ENCODE data around the gene ZNF865. TPM values are rescaled to one million over a fixed set of nuclear protein-coding genes. Genes with fewer than 3 reads are reported as not detected.

ZNF865 gene
- total and polyA plus RNA-seq, 2 of the 4 experiments (the other 2 are of a cell fraction), result under 0.01 to 4.6 TPM

GRCh38 chr19:55623130-55623529 is 17.7 kb downstream of the ZNF865 start:
- no peak overlapping the region for H3K4me2 ChIP-seq (ENCODE audit: low read depth, low read length)
- no peak overlapping the region for H4K91ac ChIP-seq (ENCODE audit: insufficient read depth, low read depth, low read length)
- 100% methylated on average over 6 of the region's 7 CpGs; no CpG with 5 or more reads in 1 of the 2 experiments for WGBS, 2 experiments (ENCODE audit: extremely low coverage in 2 of 2, insufficient read length in 1 of 2)
- H2BK120ac ChIP-seq (ENCODE audit: low read depth, low read length), result no peak overlapping the region
- ChIA-PET POLR2A (ENCODE audit: unreplicated experiment) (no interaction called here), CTCF (interaction anchor here (2.0 kb wide), 1 partner anchor 17 kb away, joined by 6 read pairs; no protein-coding TSS in a partner anchor)
- H3K4ac ChIP-seq (ENCODE audit: low read depth, low read length), result no peak overlapping the region
- H2AK9ac ChIP-seq (replicated peaks; ENCODE audit: low read depth, low read length, poor library complexity), result no peak overlapping the region
- DNase-seq (no peak), ATAC-seq (ENCODE audit: low read depth) (no peak)
- H3K36me3 ChIP-seq (ENCODE audit: control insufficient read depth, insufficient read depth, low read length), result peaks cover 13% of the 10 kb centered on the region; the same call in 1 of the 2 replicates
- H2BK20ac ChIP-seq (ENCODE audit: low read depth, low read length), result no peak overlapping the region
- no peaks in the 10 kb centered on the region for H3K9me3 ChIP-seq (ENCODE audit: control insufficient read depth, insufficient read depth, low read length)
- H4K8ac ChIP-seq (ENCODE audit: low read depth in 2 of 2, low read length in 2 of 2), result no peak overlapping the region
- H2BK5ac ChIP-seq (ENCODE audit: low read depth, low read length, poor library complexity, severe bottlenecking), result no peak overlapping the region
- no TSS peak for BruUV-seq (replicated peaks)
- H3K14ac ChIP-seq (replicated peaks; ENCODE audit: low read depth, low read length), result no peak overlapping the region
- no peak overlapping the region for H2AK5ac ChIP-seq (ENCODE audit: low read depth, low read length)
- intact Hi-C loops (cut with micrococcal nuclease), result no loop called here
- no peak overlapping the region for H4K5ac ChIP-seq (ENCODE audit: low read depth, low read length)
- no peak overlapping the region for H3K23ac ChIP-seq (ENCODE audit: low read depth, low read length)
- no peak overlapping the region for H3K18ac ChIP-seq (ENCODE audit: low read depth, low read length)
- peaks cover 15% of the 10 kb centered on the region; the same call in 1 of the 2 replicates for H3K9me1 ChIP-seq (ENCODE audit: insufficient read depth, low read length)
- no peak for TF ChIP-seq FOS (IDR thresholded peaks at IDR 0.05; ENCODE audit: low read depth, low read length)
- no peak for TF ChIP-seq RAD21 (IDR thresholded peaks at IDR 0.05; ENCODE audit: low read length)
- TF ChIP-seq MAZ (IDR thresholded peaks at IDR 0.05; ENCODE audit: borderline replicate concordance, low read depth, low read length), result no peak
- TF ChIP-seq BHLHE40 (IDR thresholded peaks at IDR 0.05; ENCODE audit: low read depth, low read length), result no peak
- TF ChIP-seq POLR2A (IDR thresholded peaks at IDR 0.05; ENCODE audit: low read depth, low read length), result no peak
- no peak for TF ChIP-seq NFE2L2 (IDR thresholded peaks at IDR 0.05; ENCODE audit: low read depth, low read length)
- TF ChIP-seq ELK1 (IDR thresholded peaks at IDR 0.05; ENCODE audit: borderline replicate concordance, low read depth, low read length), result no peak
- no peak for TF ChIP-seq SMC3 (IDR thresholded peaks at IDR 0.05; ENCODE audit: low read depth, low read length)
- TF ChIP-seq MAFK (IDR thresholded peaks at IDR 0.05; ENCODE audit: low read depth, low read length), result no peak
- TF ChIP-seq CEBPB (IDR thresholded peaks at IDR 0.05; ENCODE audit: low read depth, low read length), result no peak
- no peak overlapping the region for H2AFZ ChIP-seq (replicated peaks; ENCODE audit: low read length, poor library complexity)
- in situ Hi-C loops (cut with MboI; ENCODE audit: low sequenced_read_pairs), result no loop called here
- peaks cover 11% of the 10 kb centered on the region; the same call in 1 of the 2 replicates for H4K20me1 ChIP-seq (ENCODE audit: insufficient read depth, low read length)
- no peak overlapping the region for H3K4me3 ChIP-seq (ENCODE audit: insufficient read depth, low read depth, low read length)
- H3K79me1 ChIP-seq (ENCODE audit: low read depth in 1 of 2, low read length in 2 of 2), result peaks cover 11 to 41% of the 10 kb centered on the region in 2 experiments
- no peak overlapping the region for H3K56ac ChIP-seq (ENCODE audit: extremely low read depth, insufficient read depth, low read length)
- no peak overlapping the region for H2BK15ac ChIP-seq (ENCODE audit: low read depth, low read length)
- no peak overlapping the region for H3K9ac ChIP-seq (ENCODE audit: low read depth, low read length)
- dilution Hi-C loops (cut with HindIII; ENCODE audit: low sequenced_read_pairs, unreplicated experiment), result no loop called here
- H3K27ac ChIP-seq (ENCODE audit: insufficient read depth, low read length), result no peak overlapping the region
- H3K27me3 ChIP-seq (ENCODE audit: control insufficient read depth, insufficient read depth, low read length), result no peaks in the 10 kb centered on the region
- H3K4me1 ChIP-seq (ENCODE audit: control insufficient read depth, insufficient read depth, low read length), result peaks cover 13% of the 10 kb centered on the region

All from IMR-90 (cell line).